Left forelimb (tissue), 1 donor: ENCODE measurements around the gene PHKB.

Experiments used
- DNase-seq: peaks from one replicate; pipeline ENCODE4 v3.0.0-alpha.2; 2018; ENCODE audit warnings: low spot score

PHKB gene

GRCh38 chr16:47571049-47571448 lies 109.9 kb downstream of the PHKB start:
- no peak for DNase-seq

- no peak for DNase-seq
Observed at GRCh38 chr16:47571711-47572110, 110.6 kb downstream of the PHKB start.

- no peak for DNase-seq
Observed at GRCh38 chr16:47574091-47575054, 113.2 kb downstream of the PHKB start.

GRCh38 chr16:47577029-47577428 lies 115.9 kb downstream of the PHKB start:
- no peak for DNase-seq

GRCh38 chr16:47578033-47578432 lies 116.9 kb downstream of the PHKB start:
- DNase-seq, result no peak

GRCh38 chr16:47578573-47578972 lies 117.4 kb downstream of the PHKB start:
- no peak for DNase-seq

GRCh38 chr16:47581114-47581513 lies 120.0 kb downstream of the PHKB start:
- DNase-seq, result no peak

GRCh38 chr16:47584464-47585225 lies 123.5 kb downstream of the PHKB start:
- no peak for DNase-seq

GRCh38 chr16:47586121-47586520 lies 125.0 kb downstream of the PHKB start:
- DNase-seq, result no peak

- DNase-seq, result no peak
Observed at GRCh38 chr16:47590472-47590871, 129.3 kb downstream of the PHKB start.

- DNase-seq, result no peak
Observed at GRCh38 chr16:47592232-47592631, 131.1 kb downstream of the PHKB start.

- no peak for DNase-seq
Observed at GRCh38 chr16:47599512-47599911, 138.4 kb downstream of the PHKB start.

- no peak for DNase-seq
Observed at GRCh38 chr16:47600376-47600775, 139.2 kb downstream of the PHKB start.

- DNase-seq, result no peak
Observed at GRCh38 chr16:47604306-47604705, 143.2 kb downstream of the PHKB start.

- DNase-seq, result no peak
Observed at GRCh38 chr16:47611042-47611441, 149.9 kb downstream of the PHKB start.

GRCh38 chr16:47611848-47612493 lies 150.8 kb downstream of the PHKB start:
- no peak for DNase-seq

- DNase-seq, result no peak
Observed at GRCh38 chr16:47612711-47613110, 151.6 kb downstream of the PHKB start.

- no peak for DNase-seq
Observed at GRCh38 chr16:47613251-47613650, 152.1 kb downstream of the PHKB start.

GRCh38 chr16:47617732-47618131 lies 156.6 kb downstream of the PHKB start:
- DNase-seq, result no peak

- DNase-seq, result no peak
Observed at GRCh38 chr16:47622451-47623176, 161.5 kb downstream of the PHKB start.

GRCh38 chr16:47624563-47624962 lies 163.4 kb downstream of the PHKB start:
- DNase-seq, result no peak

- DNase-seq, result no peak
Observed at GRCh38 chr16:47625115-47625567, 164.0 kb downstream of the PHKB start.
